NCI-H146 treated with DMSO at 0.1 percent for 48 hours (cell line): Measurements from ENCODE around the gene TBX2.
"Not testable (repeated sequence)": the region's sequence is repeated elsewhere in the genome, so short reads cannot be mapped to it uniquely, and the experiment has no call there.

ENCODE experiments used
- DNase-seq: peaks from one replicate; lab custom pipeline; 2025; ENCODE audit not compliant: unreplicated experiment; lab: John Stamatoyannopoulos, UW

The TBX2 gene

GRCh38 chr17:61399131-61400065, at the start of gene TBX2:
Gene TBX2 (plus strand): TSS chr17:61399843. CDS start chr17:61400177, 334 bp downstream.
- DNase-seq, result peak; percentile 54

GRCh38 chr17:61351745-61352407, 47.8 kb upstream of the TBX2 start:
- DNase-seq, result no peak

DNA sequence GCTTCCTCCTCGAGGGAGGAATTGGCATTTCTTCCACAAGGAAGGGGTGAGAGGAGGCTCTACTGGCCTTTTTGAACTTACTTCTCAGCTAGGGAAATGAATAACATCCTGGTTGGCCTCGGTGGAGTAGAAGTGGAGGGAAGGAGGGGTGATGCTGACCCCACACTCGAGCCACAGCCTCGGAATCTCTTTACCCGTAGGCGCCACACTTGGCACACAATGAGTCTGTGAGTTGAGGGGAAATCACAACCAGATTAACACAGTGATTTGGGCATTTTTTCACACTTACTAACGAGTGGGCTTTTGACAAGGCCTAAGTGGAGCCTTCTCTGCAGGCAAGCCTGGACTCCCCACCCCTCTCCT, 47.3 kb upstream of the TBX2 start:
- no peak for DNase-seq

GRCh38 chr17:61352781-61353491, 46.7 kb upstream of the TBX2 start:
- DNase-seq, result peak; percentile 90

DNA sequence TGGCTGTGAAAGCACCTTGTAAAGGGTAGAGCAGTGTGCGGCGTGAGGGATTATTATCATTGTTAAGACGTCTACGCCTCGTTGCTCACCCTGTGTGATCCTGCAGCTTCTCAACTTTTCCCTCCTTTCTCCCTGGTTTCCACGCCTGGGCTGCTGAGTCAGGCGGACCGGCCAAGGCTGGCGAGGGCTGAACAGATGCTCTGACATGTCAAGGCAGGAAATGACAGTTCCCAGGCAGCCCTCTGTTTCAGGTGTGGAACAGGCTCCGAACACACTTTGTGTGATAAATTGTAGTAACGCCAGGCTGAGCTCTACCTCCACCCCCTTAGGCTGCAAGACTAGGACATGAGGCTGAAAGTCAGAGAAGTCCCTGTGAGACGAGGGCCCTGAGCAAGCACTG, 46.0 kb upstream of the TBX2 start:
- no peak for DNase-seq

- no peak for DNase-seq
Measured at GRCh38 chr17:61354895-61355874, 44.5 kb upstream of the TBX2 start.

- not testable (repeated sequence) for DNase-seq
Measured at GRCh38 chr17:61357061-61357460, 42.6 kb upstream of the TBX2 start.

- DNase-seq, result not testable (repeated sequence)
Measured at GRCh38 chr17:61359513-61359912, 40.1 kb upstream of the TBX2 start.

GRCh38 chr17:61360318-61360943, 39.2 kb upstream of the TBX2 start:
- no peak for DNase-seq

DNA sequence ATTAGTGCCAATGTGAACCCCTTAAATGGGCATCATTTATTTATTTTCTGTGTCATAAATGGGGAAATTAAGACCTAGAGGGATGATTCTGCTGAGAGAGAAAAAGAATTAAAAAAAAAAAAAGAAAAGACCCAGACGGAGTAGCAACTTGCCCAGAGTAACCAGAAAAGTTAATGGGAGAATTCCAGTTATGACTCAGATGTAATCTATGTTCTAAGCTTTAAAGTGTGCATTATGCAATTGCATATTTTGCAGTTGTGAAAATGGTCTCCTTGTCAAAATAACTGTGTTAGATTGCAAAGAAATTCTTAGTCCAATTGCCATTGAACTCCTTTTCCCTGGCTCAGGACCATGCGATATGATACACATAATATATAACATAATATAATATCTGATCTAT, 38.6 kb upstream of the TBX2 start:
- DNase-seq, result no peak

DNA sequence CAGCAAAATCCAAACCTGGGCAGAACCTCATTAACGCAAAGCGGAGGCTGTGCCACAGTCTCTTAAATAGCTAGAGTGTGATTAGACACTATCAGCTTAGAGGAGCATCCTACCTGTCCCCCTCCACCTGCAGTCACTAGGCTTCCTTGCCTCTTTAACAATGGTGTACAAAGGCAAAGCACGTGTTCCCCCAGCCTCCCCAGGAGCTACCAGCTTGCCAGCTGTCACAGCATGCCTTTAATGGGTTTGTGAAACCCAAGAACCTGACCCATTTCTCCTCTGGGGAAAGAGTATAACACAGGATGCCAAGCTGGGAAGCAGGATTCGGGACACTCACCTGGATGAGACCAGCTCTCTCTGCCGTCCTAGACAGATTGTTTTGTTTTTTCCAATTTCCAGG, 37.2 kb upstream of the TBX2 start:
- peak; percentile 84 for DNase-seq

- no peak for DNase-seq
Measured at GRCh38 chr17:61362852-61363600, 36.6 kb upstream of the TBX2 start.

GRCh38 chr17:61363601-61364462, 35.8 kb upstream of the TBX2 start:
- no peak for DNase-seq

- DNase-seq, result no peak
Measured at GRCh38 chr17:61364463-61364846, 35.2 kb upstream of the TBX2 start.

- DNase-seq, result no peak
Measured at GRCh38 chr17:61366076-61366714, 33.4 kb upstream of the TBX2 start.

- peak; percentile 96 for DNase-seq
Measured at GRCh38 chr17:61366715-61367413, 32.8 kb upstream of the TBX2 start.
